ENCODE results near the gene BMP6.

BMP6 gene

DNA sequence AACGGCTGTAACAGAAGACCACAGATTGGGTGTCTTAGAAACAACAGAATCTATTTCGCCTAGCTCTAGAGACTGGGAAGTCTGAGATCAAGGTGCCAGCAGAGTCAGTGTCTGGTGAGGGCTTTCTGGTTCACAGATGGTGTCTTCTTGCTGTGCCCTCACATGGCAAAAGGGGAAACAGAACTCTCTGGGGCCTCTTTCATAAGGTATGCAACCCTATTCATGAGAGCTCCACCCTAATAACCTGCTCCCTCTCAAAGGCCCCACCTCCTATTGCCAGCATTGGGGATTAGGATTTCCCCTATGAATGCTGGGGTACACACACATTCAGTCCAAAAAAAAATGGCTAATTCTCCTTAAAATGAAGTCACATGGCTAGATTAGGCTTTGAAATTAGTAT lies 174.7 kb downstream of the BMP6 start:
- TF ChIP-seq, protein P1, sequence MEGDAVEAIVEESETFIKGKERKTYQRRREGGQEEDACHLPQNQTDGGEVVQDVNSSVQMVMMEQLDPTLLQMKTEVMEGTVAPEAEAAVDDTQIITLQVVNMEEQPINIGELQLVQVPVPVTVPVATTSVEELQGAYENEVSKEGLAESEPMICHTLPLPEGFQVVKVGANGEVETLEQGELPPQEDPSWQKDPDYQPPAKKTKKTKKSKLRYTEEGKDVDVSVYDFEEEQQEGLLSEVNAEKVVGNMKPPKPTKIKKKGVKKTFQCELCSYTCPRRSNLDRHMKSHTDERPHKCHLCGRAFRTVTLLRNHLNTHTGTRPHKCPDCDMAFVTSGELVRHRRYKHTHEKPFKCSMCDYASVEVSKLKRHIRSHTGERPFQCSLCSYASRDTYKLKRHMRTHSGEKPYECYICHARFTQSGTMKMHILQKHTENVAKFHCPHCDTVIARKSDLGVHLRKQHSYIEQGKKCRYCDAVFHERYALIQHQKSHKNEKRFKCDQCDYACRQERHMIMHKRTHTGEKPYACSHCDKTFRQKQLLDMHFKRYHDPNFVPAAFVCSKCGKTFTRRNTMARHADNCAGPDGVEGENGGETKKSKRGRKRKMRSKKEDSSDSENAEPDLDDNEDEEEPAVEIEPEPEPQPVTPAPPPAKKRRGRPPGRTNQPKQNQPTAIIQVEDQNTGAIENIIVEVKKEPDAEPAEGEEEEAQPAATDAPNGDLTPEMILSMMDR (IDR thresholded peaks at IDR 0.05; ENCODE audit: low read length, missing control alignments), result no peak
- no peak for DNase-seq (ENCODE audit: low read depth)
- no peak overlapping the region for H3K4me3 ChIP-seq (replicated peaks; ENCODE audit: low read depth, low read length)

DNA sequence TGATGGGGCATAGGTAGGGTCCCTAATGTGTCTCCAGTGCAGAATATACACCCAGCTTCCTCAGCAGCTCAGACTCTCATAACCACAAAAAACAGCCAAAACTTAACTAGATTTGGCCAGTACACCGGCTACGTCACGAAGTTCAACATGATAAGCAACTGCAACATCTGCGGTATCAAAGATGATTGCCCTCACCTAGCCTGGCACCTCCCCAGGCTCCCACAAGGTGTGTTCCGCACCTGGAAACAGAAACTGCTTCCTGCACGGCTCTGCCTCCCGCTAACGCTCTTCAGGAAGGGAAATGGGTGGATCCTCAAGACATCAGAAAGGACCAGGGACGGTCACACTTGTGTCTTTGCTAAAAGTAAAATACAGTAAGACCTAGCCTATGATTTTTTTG lies 175.2 kb downstream of the BMP6 start:
- DNase-seq (ENCODE audit: low read depth), result no peak
- no peak overlapping the region for H3K4me3 ChIP-seq (replicated peaks; ENCODE audit: low read depth, low read length)
- TF ChIP-seq, protein P1 (IDR thresholded peaks at IDR 0.05; ENCODE audit: low read length, missing control alignments), result no peak

DNA sequence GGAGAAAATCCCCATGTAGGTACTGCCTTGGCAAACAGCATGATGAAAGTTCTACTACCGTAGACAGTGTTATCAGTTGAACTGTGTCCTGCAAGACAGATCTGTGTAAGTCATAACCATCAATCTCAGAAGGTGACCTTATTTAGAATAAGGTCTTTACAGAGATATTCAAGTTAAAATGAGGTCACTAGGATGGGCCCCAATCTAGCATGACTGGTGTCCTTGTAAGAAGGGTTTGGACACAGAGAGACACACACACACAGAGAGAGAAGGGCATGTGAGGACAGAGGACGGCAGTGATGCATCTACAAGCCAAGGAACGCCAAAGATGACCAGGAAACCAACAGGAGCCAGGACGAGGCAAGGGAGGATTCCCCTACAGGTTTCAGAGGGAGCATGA lies 175.9 kb downstream of the BMP6 start:
- H3K4me3 ChIP-seq (replicated peaks; ENCODE audit: low read depth, low read length), result no peak overlapping the region
- DNase-seq (ENCODE audit: low read depth), result no peak
- TF ChIP-seq, protein P1 (IDR thresholded peaks at IDR 0.05; ENCODE audit: low read length, missing control alignments), result no peak

DNA sequence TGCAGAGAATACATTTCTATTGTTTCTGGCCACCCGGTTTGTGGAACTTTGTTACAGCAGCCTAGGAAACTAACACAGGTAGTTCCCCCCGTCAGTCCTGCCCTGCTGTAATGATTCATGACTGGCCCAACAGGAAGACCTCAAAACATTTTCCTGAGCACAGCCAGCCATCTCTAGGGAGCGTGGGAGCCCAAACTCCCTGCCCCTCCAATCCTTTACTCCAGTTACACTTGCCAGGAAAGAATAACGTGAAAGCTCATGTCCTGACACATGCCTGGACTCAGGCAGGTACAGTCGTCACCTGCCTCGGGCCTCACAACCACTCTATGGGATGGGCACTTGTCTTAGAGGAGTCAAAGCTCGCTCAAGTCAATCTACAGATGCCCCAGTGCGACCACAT lies 176.3 kb downstream of the BMP6 start:
- TF ChIP-seq, protein P1 (IDR thresholded peaks at IDR 0.05; ENCODE audit: low read length, missing control alignments), result no peak
- no peak overlapping the region for H3K4me3 ChIP-seq (replicated peaks; ENCODE audit: low read depth, low read length)
- no peak for DNase-seq (ENCODE audit: low read depth)

DNA sequence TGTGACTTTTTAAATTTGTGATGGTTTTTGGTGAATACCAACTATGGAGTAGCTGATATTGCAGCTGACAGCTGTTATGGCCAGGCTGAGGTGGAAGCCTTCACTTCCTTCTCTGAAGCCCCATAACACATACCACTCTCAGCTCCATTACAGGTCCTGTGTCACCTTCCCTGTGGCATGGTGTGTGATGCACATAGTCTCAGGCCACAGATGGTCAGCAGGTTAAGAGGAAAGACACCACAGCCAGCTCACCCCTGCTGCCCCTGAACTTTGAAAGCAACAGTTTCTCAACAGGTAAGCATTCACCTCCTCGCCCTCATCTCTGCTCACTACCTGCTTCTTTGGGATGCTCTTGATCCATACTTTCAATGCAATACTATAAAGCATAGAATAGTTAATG lies 177.0 kb downstream of the BMP6 start:
- TF ChIP-seq, protein P1 (IDR thresholded peaks at IDR 0.05; ENCODE audit: low read length, missing control alignments), result no peak
- DNase-seq (ENCODE audit: low read depth), result no peak
- no peak overlapping the region for H3K4me3 ChIP-seq (replicated peaks; ENCODE audit: low read depth, low read length)

DNA sequence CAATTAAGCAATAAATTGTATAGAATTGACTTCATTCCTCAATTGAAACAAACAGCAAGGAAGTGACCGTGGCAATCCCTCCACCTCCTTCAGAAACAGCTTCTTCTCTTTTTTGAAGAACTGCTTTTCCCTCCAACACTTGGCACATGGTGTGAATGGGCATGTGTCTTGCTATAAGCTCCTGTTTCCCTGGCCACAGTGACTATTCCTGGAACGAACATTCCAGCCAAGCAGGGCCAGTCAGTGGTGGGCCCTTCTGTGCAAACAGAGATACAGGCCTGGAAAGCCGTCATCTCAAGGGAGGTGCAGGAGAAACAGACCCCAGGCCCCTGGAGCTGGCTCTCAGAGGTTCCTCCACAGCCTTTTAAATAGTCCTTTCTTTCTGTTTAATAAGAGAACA lies 177.8 kb downstream of the BMP6 start:
- no peak overlapping the region for H3K4me3 ChIP-seq (replicated peaks; ENCODE audit: low read depth, low read length)
- no peak for DNase-seq (ENCODE audit: low read depth)
- TF ChIP-seq, protein P1 (IDR thresholded peaks at IDR 0.05; ENCODE audit: low read length, missing control alignments), result no peak

DNA sequence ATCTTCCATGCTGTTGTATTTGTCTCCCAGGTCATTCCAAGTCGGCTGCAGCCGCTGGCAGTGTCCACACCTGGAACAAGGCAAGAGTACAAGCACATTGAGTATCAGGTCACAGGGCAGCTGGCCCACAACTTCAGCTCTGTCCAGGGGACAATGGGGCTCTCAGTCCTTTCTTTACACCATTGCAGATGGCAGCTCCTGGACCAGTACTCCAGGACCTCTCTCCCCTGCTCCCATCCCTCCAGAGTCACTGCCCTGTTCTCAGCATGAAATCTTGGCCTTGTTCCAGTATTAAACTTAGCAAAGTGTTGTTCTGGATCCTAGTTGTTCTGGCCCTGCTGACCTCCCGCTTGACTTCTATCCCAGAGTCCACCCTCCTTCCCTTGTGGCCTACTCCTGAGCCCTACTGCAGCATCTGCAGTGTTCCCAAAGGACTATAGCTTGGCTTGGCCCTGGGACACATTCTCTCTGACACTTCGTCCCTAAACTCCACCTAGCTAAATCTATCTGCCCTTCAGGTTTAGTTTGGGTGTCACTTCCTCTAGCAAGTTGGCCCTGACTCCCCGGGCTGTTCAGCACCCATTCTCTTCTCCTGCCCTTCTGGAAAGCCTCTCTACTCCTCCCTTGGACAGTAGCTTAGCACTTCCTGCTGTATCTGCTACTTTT lies 178.9 kb downstream of the BMP6 start:
- no peak for DNase-seq (ENCODE audit: low read depth)
- H3K4me3 ChIP-seq (replicated peaks; ENCODE audit: low read depth, low read length), result no peak overlapping the region

More for the DNA sequence above, 178.9 kb downstream of the BMP6 start:
- TF ChIP-seq, protein P1 (IDR thresholded peaks at IDR 0.05; ENCODE audit: low read length, missing control alignments), result no peak

Data from fibroblast of pulmonary artery (primary cell).